H9 (cell line): ENCODE measurements around the gene ARHGEF5. TPM values are rescaled to one million over a fixed set of nuclear protein-coding genes. Genes with fewer than 3 reads are reported as not detected.

Source experiments
- DNase-seq: peaks from one replicate; pipeline ENCODE4 v3.0.0-alpha.2; 2017
- H2AFZ ChIP-seq: one replicate; pipeline ENCODE4 v1.6.1; 2013; ENCODE audit warnings: mild to moderate bottlenecking, low read length, control low read depth, moderate library complexity
- H2AK5ac ChIP-seq: 2 replicates; pipeline ENCODE4 v1.6.1; 2013; ENCODE audit warnings: low read length, control low read depth, mixed read lengths; ENCODE audit not compliant: insufficient read length
- H2BK120ac ChIP-seq: one replicate; pipeline ENCODE4 v1.6.1; 2013; ENCODE audit warnings: low read depth, mild to moderate bottlenecking, low read length, control low read depth, inconsistent platforms; ENCODE audit not compliant: poor library complexity, severe bottlenecking
- H2BK12ac ChIP-seq: 2 replicates; pipeline ENCODE4 v1.6.1; 2013; ENCODE audit warnings: low read length, control low read depth, mixed read lengths, low read depth; ENCODE audit not compliant: insufficient read length
- H2BK15ac ChIP-seq: 2 replicates; pipeline ENCODE4 v1.6.1; 2013; ENCODE audit warnings: low read depth, low read length, control low read depth
- H2BK20ac ChIP-seq: one replicate; pipeline ENCODE4 v1.6.1; 2013; ENCODE audit warnings: low read depth, mild to moderate bottlenecking, low read length, control low read depth, inconsistent platforms; ENCODE audit not compliant: poor library complexity, severe bottlenecking
- H2BK5ac ChIP-seq: 2 replicates; pipeline ENCODE4 v1.6.1; 2013; ENCODE audit warnings: low read length, control low read depth, mixed read lengths; ENCODE audit not compliant: insufficient read length
- H3K14ac ChIP-seq: 2 replicates; pipeline ENCODE4 v1.6.1; 2013; ENCODE audit warnings: low read length, control low read depth; ENCODE audit not compliant: insufficient read depth
- H3K18ac ChIP-seq: 2 replicates; pipeline ENCODE4 v1.6.1; 2013; ENCODE audit warnings: low read depth, mild to moderate bottlenecking, mixed read lengths, low read length, control low read depth; ENCODE audit not compliant: insufficient read length
- H3K23ac ChIP-seq: 2 replicates; pipeline ENCODE4 v1.6.1; 2013; ENCODE audit warnings: low read length, control low read depth, mixed read lengths, low read depth; ENCODE audit not compliant: insufficient read length
- H3K23me2 ChIP-seq: 2 replicates; pipeline ENCODE4 v1.6.1; 2013; ENCODE audit warnings: low read depth, mild to moderate bottlenecking, mixed read lengths, low read length, control low read depth; ENCODE audit not compliant: insufficient read length, poor library complexity, severe bottlenecking
- H3K27ac ChIP-seq: 2 replicates; pipeline ENCODE4 v1.5.1; 2013; ENCODE audit warnings: low read length, control low read depth, mixed read lengths, low read depth; ENCODE audit not compliant: insufficient read length
- H3K27me3 ChIP-seq: 2 replicates; pipeline ENCODE4 v1.6.1; 2013; ENCODE audit warnings: low read length, control low read depth, inconsistent platforms; ENCODE audit not compliant: insufficient read depth
- H3K4ac ChIP-seq: 2 replicates; pipeline ENCODE4 v1.6.1; 2013; ENCODE audit warnings: low read depth, mild to moderate bottlenecking, control low read depth, inconsistent platforms, low read length, moderate library complexity
- H3K4me1 ChIP-seq: 2 replicates; pipeline ENCODE4 v1.6.1; 2013; ENCODE audit warnings: low read length, control low read depth, inconsistent platforms; ENCODE audit not compliant: insufficient read depth
- H3K4me2 ChIP-seq: 2 replicates; pipeline ENCODE4 v1.6.1; 2013; ENCODE audit warnings: low read length, control low read depth, mixed read lengths; ENCODE audit not compliant: insufficient read length, insufficient read depth
- H3K56ac ChIP-seq: 2 replicates; pipeline ENCODE4 v1.6.1; 2013; ENCODE audit warnings: low read depth, mild to moderate bottlenecking, mixed read lengths, low read length, control low read depth; ENCODE audit not compliant: insufficient read length
- H3K79me1 ChIP-seq: 2 replicates; pipeline ENCODE4 v1.6.1; 2013; ENCODE audit warnings: low read depth, mild to moderate bottlenecking, moderate library complexity, low read length, control low read depth, inconsistent platforms; ENCODE audit not compliant: insufficient read depth, poor library complexity, severe bottlenecking
- H3K79me2 ChIP-seq: 2 replicates; pipeline ENCODE4 v1.6.1; 2013; ENCODE audit warnings: low read length, control low read depth, inconsistent platforms; ENCODE audit not compliant: insufficient read depth
- H3K9ac ChIP-seq: 2 replicates; pipeline ENCODE4 v1.6.1; 2013; ENCODE audit warnings: low read length, control low read depth, mixed read lengths; ENCODE audit not compliant: insufficient read length; ENCODE audit errors: extremely low read depth
- H3K9me3 ChIP-seq: one replicate; pipeline ENCODE4 v1.6.1; 2013; ENCODE audit warnings: low read depth, low read length, inconsistent platforms; ENCODE audit not compliant: control insufficient read depth
- H3T11ph ChIP-seq: one replicate; pipeline ENCODE4 v1.6.1; 2013; ENCODE audit warnings: mild to moderate bottlenecking, low read length, control low read depth, inconsistent platforms
- H4K20me1 ChIP-seq: one replicate; pipeline ENCODE4 v1.6.1; 2013; ENCODE audit not compliant: control insufficient read depth, insufficient read length, insufficient read depth
- H4K5ac ChIP-seq: 2 replicates; pipeline ENCODE4 v1.6.1; 2013; ENCODE audit warnings: low read depth, mild to moderate bottlenecking, mixed read lengths, low read length, control low read depth; ENCODE audit not compliant: insufficient read length
- H4K8ac ChIP-seq: replicated peaks from 2 replicates; pipeline ENCODE4 v1.6.1; 2013; ENCODE audit warnings: low read length, control low read depth, mixed read lengths, low read depth; ENCODE audit not compliant: insufficient read length
- H4K91ac ChIP-seq: 2 replicates; pipeline ENCODE4 v1.6.1; 2013; ENCODE audit warnings: low read depth, mild to moderate bottlenecking, moderate library complexity, mixed read lengths, low read length, control low read depth; ENCODE audit not compliant: insufficient read length
- H3K27ac Mint-ChIP-seq, 3 experiments: 2 replicates in 2 of 3; 3 replicates in 1 of 3; pipeline ENCODE4 v1.8.0; 2020 to 2021; ENCODE audit warnings: mixed read lengths in 3 of 3, mild to moderate bottlenecking in 1 of 3, moderate library complexity in 1 of 3
- H3K27me3 Mint-ChIP-seq: 2 replicates; pipeline ENCODE4 v1.8.0; 2021; ENCODE audit warnings: low read depth, mild to moderate bottlenecking, moderate library complexity, mixed read lengths
- H3K36me3 Mint-ChIP-seq, 3 experiments: 2 replicates in 2 of 3; 3 replicates in 1 of 3; pipeline ENCODE4 v1.8.0; 2020 to 2021; ENCODE audit warnings: low read depth in 3 of 3, mixed read lengths in 3 of 3; ENCODE audit not compliant: insufficient read depth in 1 of 3
- H3K4me1 Mint-ChIP-seq, 2 experiments: 2 replicates each; pipeline ENCODE4 v1.8.0; 2020; ENCODE audit warnings: mixed read lengths in 2 of 2
- H3K4me3 Mint-ChIP-seq, 2 experiments: 2 replicates in 1 of 2; 3 replicates in 1 of 2; pipeline ENCODE4 v1.8.0; 2020 to 2021; ENCODE audit warnings: mild to moderate bottlenecking in 2 of 2, mixed read lengths in 2 of 2, moderate library complexity in 1 of 2
- H3K9me3 Mint-ChIP-seq, 2 experiments: 2 replicates in 1 of 2; 3 replicates in 1 of 2; pipeline ENCODE4 v1.8.0; 2020; ENCODE audit warnings: mild to moderate bottlenecking in 2 of 2, mixed read lengths in 2 of 2, moderate library complexity in 1 of 2
- CTCF ChIP-seq: fragments of 200-600 bp; sonication (generic); conservative IDR thresholded peaks from 3 replicates; pipeline ENCODE4 v1.8.0; 2021; ENCODE audit warnings: antibody characterized with exemption, mild to moderate bottlenecking
- WGBS: extraction: QIAGEN DNeasy Blood & Tissue Kit; methylation state at CpG from one replicate; pipeline ENCODE4 v1.1.7; 2013; ENCODE audit warnings: missing lambda C conversion rate, low lambda C conversion rate, mixed read lengths; ENCODE audit not compliant: insufficient read length; ENCODE audit errors: extremely low coverage; 5-methylcytosine and 5-hydroxymethylcytosine counted together
- total RNA-seq: library from RNA; stranded (reverse); gene quantifications from 2 replicates; pipeline ENCODE4 v1.2.1, GENCODE V29; 2021

The ARHGEF5 gene
- total RNA-seq, 1 experiment from 2014 or later: 33.9 TPM

- H2AFZ ChIP-seq: no peak overlapping the region
- H3K79me1 ChIP-seq: no peaks in the 10 kb centered on the region
- H4K5ac ChIP-seq: no peak overlapping the region
- H3K9ac ChIP-seq: no peak overlapping the region
- H3K14ac ChIP-seq: no peak overlapping the region
- peaks cover 5 to 15% of the 10 kb centered on the region in 2 experiments for H3K4me1 Mint-ChIP-seq
- H3K4me2 ChIP-seq: no peak overlapping the region
- no peak overlapping the region for H3K27ac ChIP-seq
- WGBS: no CpG with 5 or more reads among the region's 3 CpGs
- no peak overlapping the region for H3K27ac Mint-ChIP-seq
- H3K79me2 ChIP-seq: no peaks in the 10 kb centered on the region
- peaks cover 4% of the 10 kb centered on the region; the same call in 1 of the 2 replicates for H3K4me1 ChIP-seq
- H2BK15ac ChIP-seq: no peak overlapping the region
- H4K8ac ChIP-seq: no peak overlapping the region
- H2BK120ac ChIP-seq: no peak overlapping the region
- H3K36me3 Mint-ChIP-seq: peaks cover 0 to 20% (median 5%) of the 10 kb centered on the region in 3 experiments; a peak in 5 of 7 replicates
- no peak overlapping the region for H3K23ac ChIP-seq
- peaks cover 9 to 12% of the 10 kb centered on the region in 2 experiments; a peak in 4 of 5 replicates for H3K9me3 Mint-ChIP-seq
- no peak for TF ChIP-seq CTCF
- no peak overlapping the region for H2BK20ac ChIP-seq
- no peaks in the 10 kb centered on the region for H3K27me3 Mint-ChIP-seq
- H3K18ac ChIP-seq: no peak overlapping the region
- no peak overlapping the region for H3T11ph ChIP-seq
- H4K20me1 ChIP-seq: no peaks in the 10 kb centered on the region
- H3K4me3 Mint-ChIP-seq: no peak overlapping the region
- H2BK12ac ChIP-seq: no peak overlapping the region
- DNase-seq: no peak
- H3K27me3 ChIP-seq: no peaks in the 10 kb centered on the region
- no peak overlapping the region for H3K4ac ChIP-seq
- H2AK5ac ChIP-seq: no peak overlapping the region
- H4K91ac ChIP-seq: no peak overlapping the region
- no peak overlapping the region for H3K56ac ChIP-seq
- no peaks in the 10 kb centered on the region for H3K9me3 ChIP-seq
- H3K23me2 ChIP-seq: no peaks in the 10 kb centered on the region
- no peak overlapping the region for H2BK5ac ChIP-seq
These were observed 59.6 kb downstream of the ARHGEF5 start for GRCh38 chr7:144414815-144415214.
